Measurements from ENCODE around the gene TENM3.

The TENM3 gene

DNA sequence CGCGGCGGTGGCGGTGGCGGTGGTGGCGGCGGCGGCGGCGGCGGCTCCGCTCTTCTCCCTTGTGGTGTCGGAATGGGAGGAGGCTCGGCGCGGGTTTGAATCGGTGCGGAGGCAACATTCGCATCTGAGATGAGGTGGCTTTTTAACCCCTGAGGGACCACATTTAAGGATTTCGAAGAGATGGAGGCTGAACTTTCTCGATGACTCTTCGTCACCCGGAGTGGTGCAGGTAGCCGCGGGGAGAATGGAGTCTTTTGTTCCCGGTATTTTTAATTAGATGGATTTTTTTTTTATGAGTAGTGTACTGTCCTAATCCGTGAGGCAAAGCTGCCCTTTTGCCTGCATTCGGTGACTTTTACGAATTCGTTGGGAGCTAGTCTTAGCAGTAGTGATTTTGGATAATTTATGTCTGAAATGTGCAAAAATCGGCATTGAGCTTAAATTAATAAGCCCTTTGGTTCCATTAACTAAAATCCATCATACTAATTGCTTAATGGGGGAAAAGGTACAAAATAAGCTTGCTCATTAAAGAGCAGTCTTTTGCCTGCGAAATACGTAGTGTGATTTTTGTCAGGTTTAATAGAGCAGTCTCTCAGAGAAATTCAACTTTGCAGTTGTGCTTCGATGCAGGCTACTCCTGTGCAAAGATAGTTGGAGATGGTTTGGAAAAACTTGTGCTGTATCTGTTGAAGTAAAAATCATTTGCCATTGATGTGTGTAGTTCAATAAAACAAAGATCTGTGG is 206.2 kb downstream of the TENM3 start:
- H3K4me2 ChIP-seq (ENCODE audit: low read length), result no peak overlapping the region
- H3K79me2 ChIP-seq (ENCODE audit: control insufficient read depth, low read length), result no peaks in the 10 kb centered on the region
- H3F3A ChIP-seq (ENCODE audit: control insufficient read depth, insufficient read depth), result no peaks in the 10 kb centered on the region
- H3K9me3 ChIP-seq (ENCODE audit: control insufficient read depth, insufficient read depth, low read length), result no peaks in the 10 kb centered on the region
- no peaks in the 10 kb centered on the region for H4K20me1 ChIP-seq (ENCODE audit: control insufficient read depth, insufficient read depth, low read depth, low read length)
- H3K36me3 ChIP-seq (ENCODE audit: control insufficient read depth, low read length), result no peaks in the 10 kb centered on the region
- no peaks in the 10 kb centered on the region for H3K27me3 ChIP-seq (ENCODE audit: control insufficient read depth, low read length)
- H3K9me2 ChIP-seq (replicated peaks; ENCODE audit: control insufficient read depth, low read length), result no peaks in the 10 kb centered on the region
- no peak overlapping the region for H3K27ac ChIP-seq (ENCODE audit: low read depth, low read length)
- no peaks in the 10 kb centered on the region for H3K4me1 ChIP-seq (ENCODE audit: control insufficient read depth, low read length)
- TF ChIP-seq, protein P1, sequence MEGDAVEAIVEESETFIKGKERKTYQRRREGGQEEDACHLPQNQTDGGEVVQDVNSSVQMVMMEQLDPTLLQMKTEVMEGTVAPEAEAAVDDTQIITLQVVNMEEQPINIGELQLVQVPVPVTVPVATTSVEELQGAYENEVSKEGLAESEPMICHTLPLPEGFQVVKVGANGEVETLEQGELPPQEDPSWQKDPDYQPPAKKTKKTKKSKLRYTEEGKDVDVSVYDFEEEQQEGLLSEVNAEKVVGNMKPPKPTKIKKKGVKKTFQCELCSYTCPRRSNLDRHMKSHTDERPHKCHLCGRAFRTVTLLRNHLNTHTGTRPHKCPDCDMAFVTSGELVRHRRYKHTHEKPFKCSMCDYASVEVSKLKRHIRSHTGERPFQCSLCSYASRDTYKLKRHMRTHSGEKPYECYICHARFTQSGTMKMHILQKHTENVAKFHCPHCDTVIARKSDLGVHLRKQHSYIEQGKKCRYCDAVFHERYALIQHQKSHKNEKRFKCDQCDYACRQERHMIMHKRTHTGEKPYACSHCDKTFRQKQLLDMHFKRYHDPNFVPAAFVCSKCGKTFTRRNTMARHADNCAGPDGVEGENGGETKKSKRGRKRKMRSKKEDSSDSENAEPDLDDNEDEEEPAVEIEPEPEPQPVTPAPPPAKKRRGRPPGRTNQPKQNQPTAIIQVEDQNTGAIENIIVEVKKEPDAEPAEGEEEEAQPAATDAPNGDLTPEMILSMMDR (IDR thresholded peaks at IDR 0.05; ENCODE audit: low read depth, low read length, poor library complexity, severe bottlenecking), result no peak
- no peak for TF ChIP-seq EZH2phosphoT487 (IDR thresholded peaks at IDR 0.05; ENCODE audit: borderline replicate concordance, low read length)
- H3K4me3 ChIP-seq (ENCODE audit: low read length), result no peak overlapping the region

DNA sequence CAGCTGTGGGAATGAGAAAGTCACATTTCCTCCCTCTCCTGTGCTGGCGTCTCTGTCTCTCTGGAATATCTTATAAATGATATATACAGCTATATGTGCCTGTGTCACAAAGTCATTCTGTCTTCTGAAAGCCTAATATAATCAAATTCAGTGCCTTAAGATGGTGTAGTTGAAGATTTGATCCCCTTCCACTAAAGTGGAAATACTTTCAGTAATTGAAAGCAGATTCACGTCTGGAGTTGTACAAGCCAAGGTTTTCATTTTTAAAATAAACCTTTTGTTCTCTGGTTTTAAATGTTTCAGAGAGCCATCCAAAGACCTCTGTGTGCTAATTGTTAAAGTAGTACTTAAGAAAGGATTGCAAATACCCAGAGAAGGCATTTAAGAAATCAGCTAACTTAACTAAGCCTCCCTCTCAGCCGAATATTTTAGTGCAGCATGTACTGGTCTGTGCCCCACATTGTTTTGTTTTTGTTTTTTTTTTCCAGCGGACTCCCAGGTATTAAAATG is 206.8 kb downstream of the TENM3 start:
- Histone ChIP-seq H3K4me2 (ENCODE audit: low read length) (no peak overlapping the region), H3K9me2 (replicated peaks; ENCODE audit: control insufficient read depth, low read length) (no peaks in the 10 kb centered on the region), H4K20me1 (ENCODE audit: control insufficient read depth, insufficient read depth, low read depth, low read length) (no peaks in the 10 kb centered on the region), H3K79me2 (ENCODE audit: control insufficient read depth, low read length) (no peaks in the 10 kb centered on the region), H3F3A (ENCODE audit: control insufficient read depth, insufficient read depth) (no peaks in the 10 kb centered on the region), H3K9me3 (ENCODE audit: control insufficient read depth, insufficient read depth, low read length) (no peaks in the 10 kb centered on the region), H3K27me3 (ENCODE audit: control insufficient read depth, low read length) (no peaks in the 10 kb centered on the region), H3K36me3 (ENCODE audit: control insufficient read depth, low read length) (no peaks in the 10 kb centered on the region), H3K4me3 (ENCODE audit: low read length) (no peak overlapping the region), H3K4me1 (ENCODE audit: control insufficient read depth, low read length) (no peaks in the 10 kb centered on the region), H3K27ac (ENCODE audit: low read depth, low read length) (no peak overlapping the region)
- TF ChIP-seq, protein P1 (IDR thresholded peaks at IDR 0.05; ENCODE audit: low read depth, low read length, poor library complexity, severe bottlenecking), result no peak
- no peak for TF ChIP-seq EZH2phosphoT487 (IDR thresholded peaks at IDR 0.05; ENCODE audit: borderline replicate concordance, low read length)

DNA sequence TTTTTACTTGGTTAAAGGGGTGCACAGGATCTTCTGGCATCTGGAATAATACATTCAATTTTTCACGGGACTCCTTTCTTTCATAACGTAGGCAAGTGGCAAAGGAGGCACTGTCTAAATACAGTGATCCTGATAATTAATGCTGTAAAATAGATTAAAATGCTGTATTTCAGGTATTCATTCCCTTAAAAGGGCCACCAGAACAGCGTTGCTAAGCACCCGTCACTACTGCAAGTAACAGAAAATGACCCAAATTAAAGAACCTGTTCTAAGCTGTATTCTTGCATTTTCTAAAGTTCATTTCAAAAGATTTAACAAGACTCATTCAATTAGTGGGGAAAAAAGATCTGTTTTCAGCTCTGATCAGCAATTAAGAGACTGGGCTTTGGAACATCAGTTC is 208.2 kb downstream of the TENM3 start:
- Histone ChIP-seq H3F3A (ENCODE audit: control insufficient read depth, insufficient read depth) (no peaks in the 10 kb centered on the region), H3K4me1 (ENCODE audit: control insufficient read depth, low read length) (no peaks in the 10 kb centered on the region), H3K9me3 (ENCODE audit: control insufficient read depth, insufficient read depth, low read length) (no peaks in the 10 kb centered on the region), H3K4me3 (ENCODE audit: low read length) (no peak overlapping the region), H3K79me2 (ENCODE audit: control insufficient read depth, low read length) (no peaks in the 10 kb centered on the region), H3K4me2 (ENCODE audit: low read length) (no peak overlapping the region), H3K9me2 (replicated peaks; ENCODE audit: control insufficient read depth, low read length) (no peaks in the 10 kb centered on the region), H3K36me3 (ENCODE audit: control insufficient read depth, low read length) (no peaks in the 10 kb centered on the region), H3K27ac (ENCODE audit: low read depth, low read length) (no peak overlapping the region), H4K20me1 (ENCODE audit: control insufficient read depth, insufficient read depth, low read depth, low read length) (no peaks in the 10 kb centered on the region), H3K27me3 (ENCODE audit: control insufficient read depth, low read length) (no peaks in the 10 kb centered on the region)
- TF ChIP-seq, protein P1 (IDR thresholded peaks at IDR 0.05; ENCODE audit: low read depth, low read length, poor library complexity, severe bottlenecking), result no peak
- no peak for TF ChIP-seq EZH2phosphoT487 (IDR thresholded peaks at IDR 0.05; ENCODE audit: borderline replicate concordance, low read length)
